HG02970 (cell line): Measurements from ENCODE around the gene KCNIP1.

ENCODE experiments used
- ATAC-seq: cut with Tn5 transposase; IDR thresholded peaks from one replicate; pipeline ENCODE4 v1.9.1; 2021; ENCODE audit warnings: mild to moderate bottlenecking, moderate library complexity, moderate number of reproducible peaks; ENCODE audit not compliant: unreplicated experiment, low FRiP score

The KCNIP1 gene

GRCh38 chr5:170681013-170681433 lies 177.2 kb downstream of the KCNIP1 start:
- peak; percentile 64 for ATAC-seq

- ATAC-seq = no peak
These were observed 187.8 kb downstream of the KCNIP1 start for GRCh38 chr5:170691657-170692056.

- ATAC-seq = no peak
These were observed 189.9 kb downstream of the KCNIP1 start for GRCh38 chr5:170693701-170694100.

- ATAC-seq = no peak
These were observed 191.1 kb downstream of the KCNIP1 start for GRCh38 chr5:170694911-170695310.

DNA sequence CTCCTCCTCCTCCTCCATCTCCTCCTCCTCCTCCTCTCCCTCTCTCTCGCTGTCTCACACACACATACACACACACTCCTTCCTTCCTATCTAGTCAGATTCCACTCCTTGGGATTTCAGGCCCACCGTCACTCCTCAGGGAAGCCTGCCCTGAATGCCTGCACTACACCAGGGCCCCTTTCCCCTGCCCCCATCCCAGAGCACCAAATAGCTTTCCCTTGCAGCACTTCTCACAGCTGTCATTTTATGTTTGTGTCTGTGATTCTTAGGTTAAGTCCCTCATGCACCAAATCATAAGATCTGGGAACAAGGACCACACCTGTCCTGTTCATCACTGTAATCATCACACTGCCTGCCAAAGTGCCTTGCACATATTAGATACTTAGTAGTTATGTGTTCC lies 193.2 kb downstream of the KCNIP1 start:
- no peak for ATAC-seq

- ATAC-seq = no peak
These were observed 196.7 kb downstream of the KCNIP1 start for GRCh38 chr5:170700503-170700902.

- ATAC-seq = no peak
These were observed 197.5 kb downstream of the KCNIP1 start for GRCh38 chr5:170701334-170701733.

DNA sequence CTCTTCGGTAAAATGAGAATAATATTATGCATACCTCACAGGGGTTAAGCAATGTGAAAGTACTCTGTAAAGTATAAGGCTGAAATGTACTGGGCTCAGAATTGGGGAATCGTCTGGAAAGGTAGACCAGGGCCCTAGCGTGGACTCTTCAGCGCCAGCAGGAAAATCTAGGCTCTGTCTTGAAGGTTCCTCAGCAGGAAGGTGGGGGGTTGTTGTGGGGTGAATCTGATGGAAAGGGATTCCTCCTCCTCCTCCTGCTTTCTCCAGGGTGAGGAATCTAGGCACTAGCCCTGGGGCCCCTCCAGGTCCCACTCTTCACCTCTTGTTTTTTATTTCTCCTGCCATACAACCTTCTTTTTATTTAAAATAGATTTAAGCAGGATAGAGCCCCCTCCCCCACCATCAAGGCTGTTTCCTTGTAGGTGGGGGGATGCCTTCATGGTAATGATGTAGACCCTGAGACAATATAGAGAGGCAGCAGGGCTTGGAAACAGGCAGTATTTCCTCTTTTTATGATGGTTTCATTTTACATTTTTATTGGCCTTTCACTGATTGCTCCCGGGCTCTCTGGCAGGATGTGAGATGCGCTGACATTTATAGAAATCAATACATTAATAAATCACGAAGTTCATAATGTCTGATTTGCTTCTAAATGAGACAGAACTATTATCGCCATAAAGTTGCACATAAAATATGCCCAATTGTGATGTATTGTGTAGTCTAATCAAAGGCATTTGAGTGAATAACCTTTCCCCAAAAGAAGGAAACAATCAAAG lies 200.8 kb downstream of the KCNIP1 start:
- no peak for ATAC-seq

GRCh38 chr5:170709640-170710039 lies 205.8 kb downstream of the KCNIP1 start:
- ATAC-seq = no peak

DNA sequence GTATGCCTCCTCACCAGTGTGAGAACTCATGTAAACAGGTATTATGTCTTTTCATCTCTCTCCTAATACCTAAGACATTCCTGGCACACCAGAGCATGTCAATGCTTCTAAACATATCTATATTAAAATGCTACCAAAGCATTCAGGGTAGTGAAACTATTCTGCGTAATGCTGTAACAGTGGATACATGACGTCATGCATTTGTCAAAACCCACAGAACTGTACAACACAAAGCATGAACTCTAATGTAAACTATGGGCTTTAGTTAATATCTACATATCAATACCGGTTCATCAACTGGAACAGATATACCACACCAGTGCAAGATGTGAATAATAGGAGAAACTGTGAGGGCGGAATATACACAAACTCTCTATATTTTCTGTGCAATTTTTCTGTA lies 207.5 kb downstream of the KCNIP1 start:
- ATAC-seq = no peak

- ATAC-seq = no peak
These were observed 211.3 kb downstream of the KCNIP1 start for GRCh38 chr5:170715141-170715540.

- no peak for ATAC-seq
These were observed 212.6 kb downstream of the KCNIP1 start for GRCh38 chr5:170716396-170716795.

- no peak for ATAC-seq
These were observed 215.7 kb downstream of the KCNIP1 start for GRCh38 chr5:170719551-170719950.

DNA sequence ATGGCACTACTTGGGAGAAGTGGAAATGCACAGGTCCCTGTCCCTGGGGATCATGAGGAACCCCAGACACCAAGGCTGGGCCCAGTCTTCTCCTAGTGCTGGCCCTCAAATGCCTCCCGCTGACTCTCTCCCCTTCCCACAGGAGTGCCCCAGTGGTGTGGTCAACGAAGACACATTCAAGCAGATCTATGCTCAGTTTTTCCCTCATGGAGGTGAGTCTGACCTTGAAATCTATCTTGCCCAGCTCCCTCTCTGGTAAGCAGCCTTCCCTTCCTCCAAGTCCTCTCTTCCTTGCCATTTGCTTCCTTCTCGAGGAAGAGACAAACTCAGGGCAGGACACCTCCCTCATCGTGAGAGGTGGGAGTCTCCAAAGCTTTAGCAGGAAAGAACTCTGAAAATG lies 216.4 kb downstream of the KCNIP1 start:
- ATAC-seq = no peak

GRCh38 chr5:170720984-170721383 lies 217.2 kb downstream of the KCNIP1 start:
- no peak for ATAC-seq

DNA sequence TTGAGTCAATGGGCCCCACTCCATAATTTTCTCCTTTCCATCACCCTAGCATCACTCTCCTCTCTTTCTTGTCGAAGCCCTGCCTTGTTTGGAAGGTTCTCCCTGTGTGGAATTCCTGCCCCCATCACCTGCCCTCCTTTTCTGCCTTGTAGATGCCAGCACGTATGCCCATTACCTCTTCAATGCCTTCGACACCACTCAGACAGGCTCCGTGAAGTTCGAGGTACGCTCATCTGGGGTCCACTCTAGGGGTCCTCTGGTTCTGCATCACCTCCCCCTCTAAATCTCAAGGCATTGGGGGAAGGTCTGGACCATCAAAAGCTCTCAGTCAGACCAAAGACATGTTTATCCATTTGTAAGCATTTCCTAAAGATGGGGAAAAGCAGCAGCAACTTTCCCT lies 217.9 kb downstream of the KCNIP1 start:
- no peak for ATAC-seq

GRCh38 chr5:170722316-170722715 lies 218.5 kb downstream of the KCNIP1 start:
- ATAC-seq = no peak

GRCh38 chr5:170731052-170731451 lies 227.2 kb downstream of the KCNIP1 start:
- no peak for ATAC-seq

- ATAC-seq = no peak
These were observed 228.9 kb downstream of the KCNIP1 start for GRCh38 chr5:170732685-170733084.

DNA sequence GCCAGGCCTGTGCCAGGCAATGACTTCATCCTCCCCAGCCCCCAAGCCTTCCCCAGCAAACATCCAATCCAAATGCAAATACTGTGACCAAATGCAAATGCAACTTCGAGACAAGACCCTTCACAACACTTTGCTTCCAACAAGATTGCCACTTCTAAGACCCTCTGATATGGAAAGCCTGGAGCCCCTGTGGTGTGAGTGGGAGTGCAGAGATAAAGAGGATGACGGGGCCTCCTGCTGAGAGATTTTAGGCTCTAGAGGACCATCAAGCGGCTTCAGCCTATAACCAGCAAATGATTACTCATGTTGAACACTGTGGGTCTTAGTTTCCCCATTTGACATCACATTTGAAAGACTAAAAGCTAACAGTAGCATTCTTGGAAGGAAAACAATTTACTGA lies 233.1 kb downstream of the KCNIP1 start:
- ATAC-seq = no peak

DNA sequence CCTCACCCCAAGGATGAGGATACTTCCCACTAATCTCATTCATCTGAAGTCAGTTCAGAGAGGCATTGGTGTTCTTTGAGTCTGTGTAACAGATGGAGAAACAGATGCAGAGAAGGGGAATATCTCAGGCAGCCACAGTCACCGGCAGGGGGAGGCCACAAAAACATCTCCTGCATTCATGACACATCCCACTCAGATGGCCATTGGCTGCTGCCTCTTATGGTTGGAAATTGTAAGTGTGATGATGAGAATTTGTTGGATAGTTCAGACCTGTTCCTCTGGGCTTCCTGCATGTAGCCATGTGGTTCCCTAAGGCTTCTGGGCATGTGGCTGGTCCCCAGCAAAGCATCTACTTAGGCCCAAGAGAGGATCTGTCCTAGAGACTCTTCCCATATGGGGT lies 233.8 kb downstream of the KCNIP1 start:
- no peak for ATAC-seq

DNA sequence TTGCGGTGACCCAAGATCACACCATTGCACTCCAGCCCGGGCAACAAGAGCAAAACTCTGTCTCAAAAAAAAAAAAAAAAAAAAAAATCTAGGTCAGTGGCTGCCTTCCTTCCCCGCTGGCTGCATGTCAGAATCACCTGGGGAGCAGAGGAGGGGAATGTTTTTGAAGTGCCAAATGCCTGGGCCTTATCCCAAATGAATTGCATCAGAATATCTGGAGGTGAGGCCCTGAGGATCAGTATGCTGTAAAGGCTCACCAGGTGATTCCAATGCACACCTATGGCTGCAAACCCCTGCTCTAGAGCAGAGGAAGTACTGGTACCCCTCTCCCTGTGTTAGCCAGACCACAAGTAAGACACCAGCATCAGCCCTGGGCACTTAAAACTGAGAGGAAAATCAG lies 235.0 kb downstream of the KCNIP1 start:
- ATAC-seq = no peak

DNA sequence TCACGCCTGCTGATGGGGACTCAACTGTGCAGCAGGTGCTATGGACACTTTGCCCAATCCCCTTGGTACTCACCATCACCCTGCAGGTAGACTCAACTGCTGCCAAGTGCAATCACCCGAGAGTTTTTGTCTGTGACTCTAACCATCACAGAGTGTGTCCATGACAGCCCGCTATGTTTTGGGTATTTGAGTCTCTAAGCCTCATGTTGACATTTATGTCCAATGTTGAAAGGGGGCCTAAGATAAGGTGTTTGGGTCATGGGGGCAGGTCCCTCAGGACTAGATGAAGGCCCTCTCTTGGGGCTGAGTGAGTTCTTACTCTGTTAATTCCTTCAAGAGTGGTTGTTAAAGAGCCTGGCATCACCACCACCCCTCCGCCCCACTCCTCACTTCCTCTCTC lies 235.6 kb downstream of the KCNIP1 start:
- no peak for ATAC-seq
